HG03103 (cell line): Measurements from ENCODE around the gene EVI5.
A peak's percentile ranks its signal among the peaks of the same experiment; 100 is the strongest.

ENCODE experiments used
- ATAC-seq: cut with Tn5 transposase; IDR thresholded peaks from one replicate; pipeline ENCODE4 v1.9.1; 2021; ENCODE audit warnings: low read depth; ENCODE audit not compliant: unreplicated experiment

Gene EVI5

DNA sequence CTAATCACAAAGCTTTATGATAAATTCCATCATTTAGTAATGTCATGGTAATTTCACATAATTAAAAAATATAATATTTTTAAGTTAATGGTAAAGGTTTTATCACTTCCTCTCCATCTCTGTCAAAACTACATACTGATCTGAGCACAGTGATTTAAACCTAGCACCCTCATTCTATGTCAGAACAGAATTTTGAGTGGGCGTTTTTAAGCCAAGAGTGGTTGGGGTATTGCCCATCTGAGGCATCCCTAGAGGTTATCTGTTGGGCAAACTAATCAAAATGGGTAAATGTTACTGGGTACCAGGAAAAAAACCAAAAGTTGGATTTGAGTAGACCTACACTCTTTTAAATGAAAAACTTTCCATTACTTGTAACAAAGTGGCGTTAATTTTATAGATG lies 197.5 kb downstream of the EVI5 start:
- ATAC-seq, result no peak

DNA sequence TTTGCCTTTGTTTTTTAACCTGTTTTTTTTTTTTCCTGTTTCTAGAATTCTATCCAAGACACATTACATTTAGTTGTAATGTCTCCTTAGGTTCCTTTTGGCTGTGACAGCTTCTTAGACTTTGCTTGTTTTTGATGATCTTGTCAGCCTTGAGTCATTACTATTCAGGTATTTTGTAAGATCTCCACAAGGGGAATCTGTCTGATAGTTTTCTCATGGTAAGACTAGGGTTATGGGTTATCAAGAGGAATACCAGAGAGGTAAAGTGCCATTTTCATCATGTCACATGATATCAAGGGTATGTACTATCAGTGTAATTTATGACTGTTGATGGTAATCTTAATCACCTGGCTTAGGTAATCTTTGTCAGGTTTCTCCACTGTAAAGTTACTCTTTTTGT lies 199.1 kb downstream of the EVI5 start:
- ATAC-seq, result no peak

DNA sequence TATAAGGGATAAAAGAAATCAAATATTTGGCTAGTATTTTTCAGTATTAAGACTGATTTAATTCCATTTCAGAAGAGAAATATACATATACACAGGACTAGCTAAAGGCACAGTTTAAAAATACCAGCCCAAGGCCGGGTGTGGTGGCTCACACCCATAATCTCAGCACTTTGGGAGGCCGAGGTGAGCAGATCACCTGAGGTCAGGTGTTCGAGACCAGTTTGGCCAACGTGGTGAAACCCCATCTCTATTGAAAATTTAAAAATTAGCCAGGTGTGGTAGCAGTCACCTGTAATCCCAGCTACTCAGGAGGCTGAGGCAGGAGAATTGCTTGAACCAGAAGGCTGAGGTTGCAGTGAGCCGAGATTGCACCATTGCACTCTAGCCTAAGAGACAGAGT lies 200.1 kb downstream of the EVI5 start:
- ATAC-seq, result peak; percentile 15

DNA sequence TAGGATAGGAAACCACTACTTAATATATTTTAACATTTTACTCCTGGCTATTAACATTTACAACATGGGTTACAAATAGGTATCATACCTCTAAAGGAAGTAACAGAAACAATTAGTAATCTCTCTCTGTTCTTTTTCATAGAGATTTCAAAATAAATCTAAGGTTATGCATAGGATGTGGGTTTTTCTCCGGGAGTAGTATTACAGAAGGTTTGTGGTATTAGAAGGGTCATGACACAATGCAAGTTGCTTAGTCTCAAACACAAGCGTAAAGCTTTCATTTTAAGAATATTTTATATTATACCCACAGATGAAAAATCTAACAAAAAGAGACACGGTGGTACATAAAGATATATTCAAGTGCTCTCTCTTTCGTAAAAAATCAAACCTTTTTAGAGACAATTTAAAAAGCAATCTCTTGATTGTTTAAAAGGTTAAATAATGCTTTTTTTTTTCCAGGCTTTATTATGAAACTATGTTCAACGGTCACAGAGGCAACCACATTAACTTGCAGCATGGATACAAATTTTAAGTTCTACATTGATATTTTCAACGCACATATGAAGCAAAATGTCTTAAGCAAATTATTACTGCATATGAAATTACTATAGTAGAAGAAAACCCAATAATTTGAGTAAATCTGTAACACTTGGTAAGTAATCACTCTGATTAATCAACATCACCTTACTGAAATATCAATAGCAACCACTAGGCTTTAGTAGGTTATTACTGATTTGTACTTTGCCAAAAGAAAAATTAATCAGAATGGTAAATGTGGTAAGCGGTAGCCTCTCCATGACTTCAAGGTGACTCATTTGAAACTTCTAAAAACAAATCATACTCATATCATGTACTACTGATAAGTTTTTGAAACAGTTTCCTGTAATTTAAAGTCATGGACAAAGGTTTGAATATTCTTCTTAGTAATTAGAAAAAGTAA lies 200.8 kb downstream of the EVI5 start:
- ATAC-seq, result peak; percentile 73

DNA sequence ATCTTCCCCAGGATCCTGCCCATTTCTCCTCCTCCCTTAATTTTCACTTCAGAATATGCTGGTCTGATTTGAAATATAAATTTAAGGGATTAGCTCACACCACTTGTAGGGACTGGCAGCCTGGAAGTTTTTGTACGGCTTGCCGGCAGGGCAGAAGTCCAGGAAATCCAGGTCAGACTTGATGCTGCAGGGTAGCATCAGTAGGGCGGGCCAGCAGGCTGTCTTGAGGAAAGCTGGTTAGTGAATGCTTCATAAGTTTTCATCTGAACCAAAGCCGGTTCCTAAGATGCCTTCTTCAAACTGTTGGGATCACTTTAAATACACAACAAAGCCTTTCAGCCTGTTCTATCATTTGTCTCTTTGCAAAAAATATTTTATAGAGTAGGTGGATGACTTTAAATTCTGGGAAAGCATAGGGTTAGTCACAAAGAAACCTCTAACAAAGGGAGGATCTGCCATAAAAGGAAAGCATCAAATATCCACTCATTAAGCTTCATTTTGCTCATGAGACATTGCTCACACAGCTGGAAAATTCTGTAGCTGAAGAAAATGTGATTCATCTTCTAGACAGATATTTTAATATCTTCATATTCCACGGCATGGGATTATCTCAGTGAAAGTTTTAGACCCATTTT lies 207.5 kb downstream of the EVI5 start:
- no peak for ATAC-seq

DNA sequence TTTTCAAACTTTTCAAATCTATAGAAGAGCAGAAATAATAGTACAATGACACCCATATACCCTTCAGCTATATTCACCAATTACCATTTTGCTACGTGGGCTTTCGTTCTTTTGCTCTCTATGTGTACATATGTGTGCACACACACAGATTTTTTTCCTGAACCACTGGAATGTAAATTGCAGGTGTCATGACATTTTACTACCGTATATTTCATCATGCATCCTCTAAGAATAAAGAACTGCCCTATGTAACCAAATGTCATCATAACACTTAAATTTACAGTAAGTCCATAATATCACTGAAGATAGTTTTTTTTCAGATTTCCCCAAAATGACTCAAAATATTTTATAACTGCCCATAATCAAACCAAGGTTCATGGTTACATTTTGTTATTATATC lies 209.8 kb downstream of the EVI5 start:
- ATAC-seq, result no peak

DNA sequence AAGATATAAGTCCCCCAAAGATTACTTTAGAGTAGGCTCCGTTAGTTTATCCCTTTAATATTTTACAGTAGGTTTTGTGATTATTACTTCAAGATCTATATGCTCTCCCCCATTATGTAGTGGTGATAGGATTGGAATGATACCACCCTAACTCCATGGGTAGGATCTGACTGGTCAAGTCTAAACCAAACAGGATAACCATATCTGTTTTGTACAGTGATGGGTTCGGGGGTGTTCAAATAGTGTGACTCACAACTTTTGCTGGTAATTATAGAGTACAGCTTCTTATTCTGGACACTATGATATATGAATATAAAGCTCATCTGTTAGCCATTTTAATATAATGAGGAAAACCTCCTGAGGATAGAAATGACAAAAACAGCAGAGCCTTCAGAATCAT lies 212.4 kb downstream of the EVI5 start:
- ATAC-seq, result no peak

DNA sequence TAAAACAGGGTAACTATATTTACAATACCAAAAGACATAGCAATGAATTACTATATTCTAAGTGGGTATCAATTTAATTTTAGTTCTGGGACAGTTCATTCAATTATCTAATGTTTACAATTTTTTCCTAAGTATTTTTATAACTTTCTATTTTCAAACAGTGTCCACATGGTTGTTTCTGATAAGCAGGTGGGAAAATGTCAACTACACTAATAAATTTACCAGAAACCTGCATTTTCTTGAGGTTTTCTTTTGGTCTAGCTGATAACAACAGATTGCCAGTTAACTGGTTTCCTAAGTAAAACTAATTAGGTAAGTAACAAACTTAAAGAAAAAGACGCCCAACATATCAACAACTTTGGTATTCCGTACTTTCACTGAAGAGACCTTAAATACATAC lies 213.3 kb downstream of the EVI5 start:
- ATAC-seq, result no peak

DNA sequence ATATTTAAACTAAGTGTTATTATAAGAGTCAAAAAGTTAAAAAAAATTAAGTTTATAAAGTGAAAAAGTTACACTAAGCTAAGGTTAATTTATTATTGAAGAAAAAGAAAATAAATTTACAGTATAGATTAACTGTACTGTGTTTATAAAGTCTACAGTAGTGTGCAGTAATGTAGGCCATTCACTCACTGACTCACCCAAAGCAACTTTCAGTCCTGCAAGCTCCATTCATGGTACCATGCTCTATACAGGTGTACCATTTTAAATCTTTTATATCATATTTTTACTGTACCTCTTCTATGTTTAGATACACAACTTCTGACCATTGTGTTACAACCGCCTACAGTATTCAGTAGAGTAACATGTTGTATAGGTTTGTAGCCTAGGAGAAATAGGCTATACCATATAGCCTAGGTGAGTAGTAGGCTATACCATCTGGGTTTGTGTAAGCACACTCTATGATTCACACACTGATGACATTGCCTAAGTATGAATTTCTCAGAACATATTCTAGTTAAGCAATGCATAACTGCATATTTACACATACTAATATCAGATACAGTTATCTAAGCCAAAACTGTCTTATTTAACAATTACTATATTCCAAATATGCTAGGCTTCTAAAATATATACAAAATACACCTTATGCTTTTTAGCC lies 217.6 kb downstream of the EVI5 start:
- no peak for ATAC-seq

DNA sequence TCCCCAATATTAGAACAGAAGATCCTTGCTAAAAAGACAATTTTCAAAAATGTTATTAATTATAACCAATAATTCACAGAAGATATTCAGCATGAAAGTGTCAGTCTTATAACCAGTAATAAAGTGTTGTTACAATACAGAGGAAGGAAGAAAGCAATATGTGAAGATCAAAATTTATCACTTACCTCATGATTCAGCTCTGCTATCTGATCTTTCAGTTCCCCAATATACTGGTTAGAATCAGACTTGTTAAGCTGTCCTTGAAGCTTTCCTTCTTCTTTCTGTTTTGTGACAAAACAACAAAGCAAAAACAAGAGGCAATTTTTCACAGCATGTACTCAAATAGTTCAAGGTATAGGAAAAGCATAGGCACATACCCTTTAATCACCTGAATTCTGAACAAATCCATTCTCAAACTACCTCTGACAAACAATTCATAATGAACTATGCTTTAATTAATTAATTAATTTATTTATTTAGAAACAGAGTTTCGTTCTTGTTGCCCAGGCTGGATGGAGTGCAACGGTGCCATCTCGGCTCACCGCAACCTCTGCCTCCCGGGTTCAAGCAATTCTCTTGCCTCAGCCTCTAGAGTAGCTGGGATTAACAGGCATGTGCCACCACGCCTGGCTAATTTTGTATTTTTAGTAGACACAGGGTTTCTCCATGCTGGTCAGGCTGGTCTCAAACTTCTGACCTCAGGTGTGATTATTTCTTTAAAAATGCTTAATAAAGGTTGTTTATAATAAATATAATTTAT lies 221.3 kb downstream of the EVI5 start:
- peak; percentile 95 for ATAC-seq

DNA sequence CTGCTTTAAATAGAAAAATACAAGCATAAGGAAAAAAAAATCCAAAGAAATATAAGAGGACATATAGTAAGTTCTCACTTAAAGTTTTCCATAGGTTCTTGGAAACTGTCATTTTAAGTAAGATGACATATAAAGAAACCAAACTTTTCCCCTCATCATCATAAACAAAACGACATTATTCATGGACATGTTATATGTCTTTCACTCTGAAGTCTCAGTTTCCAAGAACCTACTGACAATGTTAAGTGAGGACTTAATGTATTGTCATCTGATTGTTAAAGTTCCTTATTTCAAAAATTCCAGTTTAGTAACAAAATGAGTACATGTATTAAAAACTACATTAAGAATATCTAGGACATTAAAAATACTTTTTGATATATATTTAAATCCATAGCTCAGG lies 228.6 kb downstream of the EVI5 start:
- ATAC-seq, result no peak

DNA sequence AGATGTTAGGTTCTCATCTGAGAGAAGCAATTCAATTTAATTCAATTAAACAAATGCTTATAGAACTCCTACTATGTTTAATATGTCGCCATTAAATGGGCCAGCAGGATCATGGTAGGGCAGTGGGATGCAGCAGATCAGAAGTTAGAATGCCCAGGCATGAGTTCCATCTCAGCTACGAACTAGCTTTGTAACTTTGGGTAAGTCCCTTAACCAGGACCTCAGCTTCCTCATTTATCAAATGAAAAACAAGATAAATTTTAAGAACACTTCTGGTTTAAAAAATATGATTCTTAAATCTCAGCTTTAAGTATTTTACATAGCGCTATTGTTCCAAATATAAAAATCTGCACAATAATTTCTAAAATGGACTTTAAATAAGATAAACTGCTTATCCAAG lies 230.7 kb downstream of the EVI5 start:
- no peak for ATAC-seq

DNA sequence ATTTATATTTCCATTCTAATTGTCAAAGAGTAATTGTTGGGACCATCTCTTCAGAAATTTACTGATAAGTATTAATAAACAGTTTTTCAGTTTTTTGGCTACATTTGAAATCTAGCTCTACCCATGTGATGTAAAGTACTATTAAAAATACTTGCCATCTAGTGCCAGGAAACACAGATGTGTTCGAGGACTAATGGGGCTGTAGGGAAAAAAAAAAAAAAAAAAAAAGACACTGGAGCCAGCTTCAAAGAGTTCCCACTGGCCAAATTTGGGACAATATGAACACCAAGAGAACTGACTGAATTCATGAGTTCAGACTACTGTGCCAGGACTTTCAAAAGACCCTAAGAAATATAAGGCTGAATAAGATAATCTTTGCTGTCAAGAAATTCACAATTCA lies 233.0 kb downstream of the EVI5 start:
- no peak for ATAC-seq

DNA sequence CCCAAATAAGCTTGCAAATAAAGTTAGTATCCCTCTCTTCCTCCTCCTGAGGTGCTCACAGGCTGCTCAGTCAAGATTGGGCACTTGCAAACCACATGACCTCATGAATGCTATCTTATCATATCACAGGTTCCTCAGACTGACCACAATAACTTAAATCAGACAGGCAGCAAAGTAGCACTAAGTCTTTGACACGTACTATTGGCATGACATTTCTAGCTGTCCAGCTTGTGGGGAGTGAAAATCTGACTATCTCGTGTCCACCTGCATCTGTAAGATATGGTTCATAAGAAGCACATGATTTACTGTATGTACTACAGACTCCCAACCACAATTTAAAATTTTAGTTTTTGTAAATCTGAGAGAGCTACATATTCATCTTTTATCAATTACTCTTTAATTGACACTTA lies 240.1 kb downstream of the EVI5 start:
- no peak for ATAC-seq

DNA sequence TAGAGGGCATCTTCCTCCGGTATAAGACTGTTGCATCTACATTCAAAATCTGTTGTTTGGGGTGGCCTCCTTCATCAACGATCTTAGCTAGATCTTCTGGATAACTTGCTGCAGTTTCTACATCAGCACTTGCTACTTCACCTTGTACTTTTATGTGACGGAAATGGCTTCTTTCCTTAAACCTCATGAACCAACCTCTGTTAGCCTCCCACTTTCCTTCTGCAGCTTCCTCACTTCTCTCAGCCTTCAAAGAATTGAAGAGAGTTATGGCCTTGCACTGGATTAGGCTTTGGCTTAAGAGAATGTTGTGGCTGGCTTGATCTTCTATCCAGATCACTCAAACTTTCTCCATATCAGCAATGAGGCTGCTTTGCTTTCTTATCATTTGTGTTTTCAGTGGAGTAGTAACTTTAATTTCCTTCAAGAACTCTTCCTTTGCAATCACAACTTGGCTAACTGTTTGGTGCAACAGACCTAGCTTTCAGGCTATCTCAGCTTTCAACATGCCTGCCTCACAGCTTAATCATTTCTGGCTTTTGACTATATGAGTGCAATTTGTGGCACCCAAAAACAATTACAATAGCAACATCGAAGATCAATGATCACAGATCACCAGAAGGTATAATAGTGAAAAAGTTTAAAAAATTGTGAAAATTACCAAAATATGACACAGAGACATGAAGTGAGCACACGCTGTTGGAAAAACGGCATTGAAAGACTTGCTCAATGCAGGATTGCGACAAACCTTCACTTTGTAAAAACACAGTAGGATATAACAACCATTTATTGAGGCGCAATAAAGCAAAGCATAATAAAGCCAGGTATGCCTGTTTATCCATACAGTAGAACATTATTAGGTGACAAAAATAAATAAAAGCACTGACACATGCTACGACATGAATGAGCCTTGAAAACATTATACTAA lies 241.5 kb downstream of the EVI5 start:
- no peak for ATAC-seq

DNA sequence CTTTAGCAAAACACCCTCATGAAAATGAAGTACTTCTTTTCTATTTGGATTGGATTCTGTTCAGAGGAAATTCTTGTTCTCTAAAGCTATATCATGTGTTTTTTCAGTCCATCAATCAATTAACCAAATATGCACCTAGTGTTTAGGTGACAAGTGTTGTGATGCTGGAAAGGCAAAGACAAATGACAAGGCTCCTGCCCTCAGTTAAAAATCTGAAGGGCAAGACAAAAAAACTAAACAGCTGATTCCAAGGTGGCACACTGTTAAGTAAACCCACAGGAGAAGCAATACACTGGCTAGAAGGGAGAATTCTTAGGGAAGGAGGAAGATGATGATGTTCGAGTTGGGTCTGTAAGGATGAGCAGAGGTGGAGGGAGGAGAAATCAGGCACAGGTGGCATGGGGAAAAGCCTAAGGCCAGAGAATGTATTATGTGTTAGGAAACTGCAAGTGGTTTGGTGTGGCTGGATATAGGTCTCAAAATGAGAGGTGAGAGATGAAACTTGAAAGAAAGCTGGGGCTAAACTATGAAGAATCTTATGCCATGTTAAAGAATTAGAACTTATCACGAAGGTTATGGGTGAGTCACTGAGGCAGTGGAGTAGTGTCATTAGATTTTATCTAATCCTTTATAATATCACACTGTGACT lies 246.4 kb downstream of the EVI5 start:
- ATAC-seq, result peak; percentile 42

DNA sequence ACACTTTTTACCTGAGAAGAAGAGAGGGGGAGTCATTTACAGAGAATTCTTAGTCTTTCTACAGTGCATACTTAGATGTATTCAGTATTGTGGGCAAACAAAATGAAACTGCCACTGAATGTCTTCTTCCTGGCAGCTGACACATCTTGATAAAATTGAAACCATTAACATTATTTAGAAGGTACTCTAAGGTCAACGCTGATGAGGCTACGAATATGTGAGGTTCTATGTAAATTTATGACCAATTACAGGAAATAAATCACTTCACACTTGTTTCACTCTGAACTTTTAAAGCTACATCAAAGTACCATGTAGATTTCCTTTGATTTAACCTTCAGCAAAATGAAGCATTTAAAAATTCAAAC lies 246.9 kb downstream of the EVI5 start:
- ATAC-seq, result peak; percentile 42

DNA sequence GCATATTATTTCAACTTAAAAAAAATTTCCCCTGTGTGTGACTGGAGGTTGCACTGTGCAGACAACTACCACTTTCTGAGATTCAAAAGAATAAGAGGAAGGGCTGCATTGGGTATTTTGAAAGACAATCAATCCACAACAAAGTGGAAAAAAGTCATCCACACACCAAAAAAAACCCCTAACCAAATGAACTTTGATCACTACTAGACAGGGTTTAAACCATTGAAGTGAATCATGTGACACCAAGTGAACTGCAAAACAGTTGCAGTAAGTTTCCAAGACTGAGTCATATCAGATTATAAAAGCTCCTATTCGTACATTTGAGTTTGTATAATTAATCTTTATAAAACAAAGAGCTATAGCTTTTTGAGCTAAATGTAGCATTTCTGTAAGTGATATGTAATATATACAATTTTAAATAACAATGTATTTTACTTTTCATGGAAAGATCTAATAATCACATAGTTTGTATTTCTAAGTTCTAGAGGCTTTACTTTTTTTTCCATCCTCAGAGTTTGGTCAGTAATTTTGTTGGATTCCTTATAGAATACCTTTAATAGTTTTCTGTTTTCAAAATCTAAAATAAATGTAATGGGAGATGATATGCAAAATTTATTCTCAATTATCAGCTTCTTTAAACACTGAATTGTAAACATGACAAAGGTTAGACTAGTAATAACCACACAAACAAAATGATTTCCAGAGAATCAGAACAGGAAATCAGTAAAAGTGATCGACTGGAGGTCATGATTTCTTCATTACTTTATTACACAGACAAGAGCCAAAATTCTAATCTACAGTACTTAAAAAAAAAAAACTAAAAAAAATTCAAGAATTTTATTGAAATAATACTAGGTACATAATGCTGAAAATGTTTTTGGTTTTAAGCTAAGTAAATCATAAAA lies 247.7 kb downstream of the EVI5 start:
- peak; percentile 55 for ATAC-seq
